Gastroesophageal sphincter (tissue), 3 donors: ENCODE results near the gene CCDC127.
A peak's percentile ranks its signal among the peaks of the same experiment; 100 is the strongest.

Experiments used
- CTCF ChIP-seq, 4 experiments: fragments of 200-600 bp in 2 of 4; fragments of 450-650 bp in 2 of 4; sonication (generic) in 1 of 4; IDR thresholded peaks; one replicate each; pipeline ENCODE4 v1.5.1; 2017 to 2019; ENCODE audit warnings: antibody characterized with exemption in 4 of 4, mild to moderate bottlenecking in 2 of 4, moderate library complexity in 2 of 4
- POLR2AphosphoS5 ChIP-seq: sonication (generic); formaldehyde crosslinking; IDR thresholded peaks from one replicate; pipeline ENCODE4 v1.6.1; 2017; ENCODE audit warnings: antibody characterized with exemption

GRCh38 chr5:188488-189481 lies 29.2 kb downstream of the CCDC127 start:
- peak in 3 of 4 experiments; percentile 90 to 94 (median 93) for TF ChIP-seq CTCF (IDR thresholded peaks at IDR 0.05)
- TF ChIP-seq POLR2AphosphoS5: no peak
